Neuronal stem cell (in vitro differentiated cells): ENCODE measurements around the gene DCAF4.

Experiments used
- DNase-seq: peaks from one replicate; pipeline ENCODE4 v3.0.0-alpha.2; 2013; ENCODE audit warnings: low spot score
- H2AFZ ChIP-seq: one replicate; pipeline ENCODE4 v1.6.1; 2013; ENCODE audit warnings: mild to moderate bottlenecking, low read length, inconsistent platforms
- H2AK5ac ChIP-seq: 2 replicates; pipeline ENCODE4 v1.6.1; 2013; ENCODE audit warnings: low read depth, mild to moderate bottlenecking, inconsistent platforms, low read length, moderate library complexity, mixed read lengths
- H2BK120ac ChIP-seq: 2 replicates; pipeline ENCODE4 v1.6.1; 2013; ENCODE audit warnings: low read depth, mild to moderate bottlenecking, inconsistent platforms, low read length, moderate library complexity, mixed read lengths
- H2BK12ac ChIP-seq: one replicate; pipeline ENCODE4 v1.6.1; 2013; ENCODE audit warnings: low read length, inconsistent platforms
- H2BK15ac ChIP-seq: 2 replicates; pipeline ENCODE4 v1.6.1; 2013; ENCODE audit warnings: mild to moderate bottlenecking, low read length, inconsistent platforms, mixed read lengths
- H2BK5ac ChIP-seq: one replicate; pipeline ENCODE4 v1.6.1; 2013; ENCODE audit warnings: inconsistent platforms, mild to moderate bottlenecking, low read length, moderate library complexity
- H3K14ac ChIP-seq: one replicate; pipeline ENCODE4 v1.6.1; 2013; ENCODE audit warnings: low read length, inconsistent platforms
- H3K18ac ChIP-seq: 2 replicates; pipeline ENCODE4 v1.6.1; 2013; ENCODE audit warnings: low read length, inconsistent platforms
- H3K23ac ChIP-seq: 2 replicates; pipeline ENCODE4 v1.6.1; 2013; ENCODE audit warnings: low read depth, mild to moderate bottlenecking, mixed read lengths, low read length, inconsistent platforms; ENCODE audit not compliant: poor library complexity
- H3K27ac ChIP-seq: replicated peaks from 3 replicates; pipeline ENCODE4 v1.5.1; 2013; ENCODE audit warnings: low read length, inconsistent platforms
- H3K27me3 ChIP-seq, 3 experiments: 2 replicates each; pipeline ENCODE4 v1.6.1; 2013; ENCODE audit warnings: low read length in 3 of 3, mild to moderate bottlenecking in 2 of 3, inconsistent platforms in 1 of 3, low read depth in 1 of 3, mixed read lengths in 1 of 3, moderate library complexity in 1 of 3; ENCODE audit not compliant: control insufficient read depth in 3 of 3, insufficient read depth in 3 of 3
- H3K36me3 ChIP-seq, 2 donors: replicated peaks in 1 of 2; 2 replicates each; pipeline ENCODE4 v1.6.1; 2013; ENCODE audit warnings: low read length in 2 of 2; ENCODE audit not compliant: control insufficient read depth in 2 of 2, insufficient read depth in 2 of 2
- H3K4ac ChIP-seq: 2 replicates; pipeline ENCODE4 v1.6.1; 2013; ENCODE audit warnings: inconsistent platforms, mild to moderate bottlenecking, low read length, moderate library complexity
- H3K4me1 ChIP-seq, 2 donors: 1 replicate in 1 of 2; 2 replicates in 1 of 2; pipeline ENCODE4 v1.6.1; 2013; ENCODE audit warnings: low read length in 2 of 2, low read depth in 1 of 2; ENCODE audit not compliant: control insufficient read depth in 2 of 2, insufficient read depth in 1 of 2
- H3K4me2 ChIP-seq: one replicate; pipeline ENCODE4 v1.6.1; 2013; ENCODE audit warnings: mild to moderate bottlenecking, low read length, inconsistent platforms; ENCODE audit not compliant: insufficient read depth, poor library complexity, severe bottlenecking
- H3K4me3 ChIP-seq, 2 donors: 2 replicates each; pipeline ENCODE4 v1.5.1; 2013; ENCODE audit warnings: low read length in 2 of 2, mild to moderate bottlenecking in 2 of 2, inconsistent platforms in 1 of 2, moderate library complexity in 1 of 2
- H3K79me1 ChIP-seq: one replicate; pipeline ENCODE4 v1.6.1; 2013; ENCODE audit warnings: low read depth, mild to moderate bottlenecking, inconsistent platforms, low read length, moderate library complexity
- H3K9ac ChIP-seq: one replicate; pipeline ENCODE4 v1.6.1; 2013; ENCODE audit warnings: mild to moderate bottlenecking, low read depth, low read length, inconsistent platforms; ENCODE audit not compliant: poor library complexity
- H3K9me3 ChIP-seq, 2 donors: replicated peaks in 1 of 2; 2 replicates each; pipeline versions ENCODE3 to v1.6.1; 2013; ENCODE audit warnings: low read length in 2 of 2, mild to moderate bottlenecking in 2 of 2, inconsistent platforms in 1 of 2, low read depth in 1 of 2, mixed read lengths in 1 of 2, moderate library complexity in 1 of 2; ENCODE audit not compliant: control insufficient read depth in 2 of 2, insufficient read depth in 1 of 2
- H4K8ac ChIP-seq: one replicate; pipeline ENCODE4 v1.6.1; 2013; ENCODE audit warnings: low read depth, mild to moderate bottlenecking, inconsistent platforms, low read length, moderate library complexity
- H4K91ac ChIP-seq: one replicate; pipeline ENCODE4 v1.6.1; 2013; ENCODE audit warnings: low read length, low read depth, mild to moderate bottlenecking, inconsistent platforms; ENCODE audit not compliant: poor library complexity
- WGBS, 2 donors: extraction: QIAGEN DNeasy Blood & Tissue Kit; methylation state at CpG; one replicate each; pipeline ENCODE4 v1.1.7; 2013; ENCODE audit warnings: missing lambda C conversion rate in 2 of 2, mixed read lengths in 1 of 2; ENCODE audit not compliant: insufficient read length in 2 of 2, insufficient replicate concordance in 1 of 2; ENCODE audit errors: extremely low coverage in 2 of 2; 5-methylcytosine and 5-hydroxymethylcytosine counted together

DCAF4 gene

GRCh38 chr14:72925815-72926291 is 411 bp upstream of the DCAF4 start:
- Histone ChIP-seq H4K8ac (no peak overlapping the region), H2AFZ (peak overlapping the region; percentile 99), H2AK5ac (no peak overlapping the region), H2BK15ac (no peak overlapping the region), H2BK12ac (no peak overlapping the region), H2BK5ac (no peak overlapping the region), H3K23ac (no peak overlapping the region), H3K18ac (peak overlapping the region; percentile 68), H3K79me1 (no peaks in the 10 kb centered on the region), H3K27me3 (peaks cover 0 to 6% (median 0%) of the 10 kb centered on the region in 3 experiments), H3K14ac (no peak overlapping the region), H3K36me3 (no peaks in the 10 kb centered on the region), H3K9ac (no peak overlapping the region), H3K9me3 (no peaks in the 10 kb centered on the region), H3K4me3 (peak overlapping the region; percentile 80 to 95), H3K4me2 (peak overlapping the region; percentile 99), H3K4me1 (peaks cover 0 to 3% of the 10 kb centered on the region in 2 donors), H3K27ac (no peak overlapping the region), H2BK120ac (no peak overlapping the region), H4K91ac (no peak overlapping the region), H3K4ac (no peak overlapping the region)
- WGBS, 2 donors: no CpG with 5 or more reads among the region's 33 CpGs
- DNase-seq: no peak

GRCh38 chr14:72928872-72929271 is 2.6 kb downstream of the DCAF4 start:
- DNase-seq: no peak
- H2BK120ac ChIP-seq: no peak overlapping the region
- no peak overlapping the region for H4K91ac ChIP-seq
- H3K79me1 ChIP-seq: no peaks in the 10 kb centered on the region
- no peak overlapping the region for H3K4me2 ChIP-seq
- H3K9me3 ChIP-seq: no peaks in the 10 kb centered on the region
- H3K23ac ChIP-seq: no peak overlapping the region
- no peak overlapping the region for H4K8ac ChIP-seq
- no peak overlapping the region for H2BK5ac ChIP-seq
- no peak overlapping the region for H2AFZ ChIP-seq
- H2AK5ac ChIP-seq: no peak overlapping the region
- no CpG with 5 or more reads among the region's 21 CpGs for WGBS, 2 donors
- H3K18ac ChIP-seq: peak overlapping the region; percentile 17
- no peak overlapping the region for H3K14ac ChIP-seq
- peaks cover 0 to 3% of the 10 kb centered on the region in 2 donors for H3K4me1 ChIP-seq
- no peak overlapping the region for H2BK15ac ChIP-seq
- H3K27me3 ChIP-seq: peaks cover 0 to 6% (median 0%) of the 10 kb centered on the region in 3 experiments
- H3K27ac ChIP-seq: no peak overlapping the region
- H3K9ac ChIP-seq: no peak overlapping the region
- H3K4me3 ChIP-seq: no peak overlapping the region
- H3K4ac ChIP-seq: no peak overlapping the region
- H2BK12ac ChIP-seq: no peak overlapping the region
- no peaks in the 10 kb centered on the region for H3K36me3 ChIP-seq

- H3K23ac ChIP-seq: no peak overlapping the region
- peaks cover under 1 to 3% of the 10 kb centered on the region in 2 donors for H3K4me1 ChIP-seq
- no peak overlapping the region for H2AK5ac ChIP-seq
- H4K8ac ChIP-seq: no peak overlapping the region
- H2BK5ac ChIP-seq: no peak overlapping the region
- H2BK15ac ChIP-seq: no peak overlapping the region
- no peak overlapping the region for H2BK12ac ChIP-seq
- H3K79me1 ChIP-seq: no peaks in the 10 kb centered on the region
- no peak overlapping the region for H3K14ac ChIP-seq
- no peaks in the 10 kb centered on the region for H3K36me3 ChIP-seq
- H2AFZ ChIP-seq: no peak overlapping the region
- no peak overlapping the region for H2BK120ac ChIP-seq
- no peak overlapping the region for H4K91ac ChIP-seq
- H3K4me2 ChIP-seq: no peak overlapping the region
- H3K27me3 ChIP-seq: peaks cover 0 to 4% (median 0%) of the 10 kb centered on the region in 3 experiments
- no peaks in the 10 kb centered on the region for H3K9me3 ChIP-seq
- H3K4me3 ChIP-seq: no peak overlapping the region
- no peak for DNase-seq
- H3K9ac ChIP-seq: peak overlapping the region; percentile 21
- no peak overlapping the region for H3K18ac ChIP-seq
- no peak overlapping the region for H3K4ac ChIP-seq
- H3K27ac ChIP-seq: no peak overlapping the region
- no CpG with 5 or more reads among the region's 43 CpGs for WGBS, 2 donors
Observed at GRCh38 chr14:72929316-72930080, 3.2 kb downstream of the DCAF4 start.

- Histone ChIP-seq H3K27me3 (no peaks in the 10 kb centered on the region), H3K18ac (no peak overlapping the region), H2BK15ac (no peak overlapping the region), H3K9me3 (no peaks in the 10 kb centered on the region), H3K27ac (no peak overlapping the region), H3K9ac (no peak overlapping the region), H4K8ac (no peak overlapping the region), H2BK12ac (no peak overlapping the region), H3K4me3 (no peak overlapping the region), H3K36me3 (no peaks in the 10 kb centered on the region), H3K4me2 (no peak overlapping the region), H4K91ac (no peak overlapping the region), H3K14ac (no peak overlapping the region), H3K23ac (no peak overlapping the region), H3K4ac (no peak overlapping the region), H2BK120ac (no peak overlapping the region), H3K4me1 (peaks cover 0 to 1% of the 10 kb centered on the region in 2 donors), H2BK5ac (no peak overlapping the region), H2AFZ (no peak overlapping the region), H3K79me1 (no peaks in the 10 kb centered on the region), H2AK5ac (no peak overlapping the region)
- no CpG with 5 or more reads among the region's 7 CpGs for WGBS, 2 donors
- no peak for DNase-seq
Observed at GRCh38 chr14:72932893-72933292, 6.6 kb downstream of the DCAF4 start.
